H9 (cell line): Measurements from ENCODE around the gene ME3. TPM values are rescaled to one million over a fixed set of nuclear protein-coding genes. Genes with fewer than 3 reads are reported as not detected.
A peak's percentile ranks its signal among the peaks of the same experiment; 100 is the strongest.

Experiments
- DNase-seq: peaks from one replicate; pipeline ENCODE4 v3.0.0-alpha.2; 2017
- H2AFZ ChIP-seq: one replicate; pipeline ENCODE4 v1.6.1; 2013; ENCODE audit warnings: mild to moderate bottlenecking, low read length, control low read depth, moderate library complexity
- H2AK5ac ChIP-seq: 2 replicates; pipeline ENCODE4 v1.6.1; 2013; ENCODE audit warnings: low read length, control low read depth, mixed read lengths; ENCODE audit not compliant: insufficient read length
- H2BK120ac ChIP-seq: one replicate; pipeline ENCODE4 v1.6.1; 2013; ENCODE audit warnings: low read depth, mild to moderate bottlenecking, low read length, control low read depth, inconsistent platforms; ENCODE audit not compliant: poor library complexity, severe bottlenecking
- H2BK12ac ChIP-seq: 2 replicates; pipeline ENCODE4 v1.6.1; 2013; ENCODE audit warnings: low read length, control low read depth, mixed read lengths, low read depth; ENCODE audit not compliant: insufficient read length
- H2BK15ac ChIP-seq: 2 replicates; pipeline ENCODE4 v1.6.1; 2013; ENCODE audit warnings: low read depth, low read length, control low read depth
- H2BK20ac ChIP-seq: one replicate; pipeline ENCODE4 v1.6.1; 2013; ENCODE audit warnings: low read depth, mild to moderate bottlenecking, low read length, control low read depth, inconsistent platforms; ENCODE audit not compliant: poor library complexity, severe bottlenecking
- H2BK5ac ChIP-seq: 2 replicates; pipeline ENCODE4 v1.6.1; 2013; ENCODE audit warnings: low read length, control low read depth, mixed read lengths; ENCODE audit not compliant: insufficient read length
- H3K14ac ChIP-seq: 2 replicates; pipeline ENCODE4 v1.6.1; 2013; ENCODE audit warnings: low read length, control low read depth; ENCODE audit not compliant: insufficient read depth
- H3K18ac ChIP-seq: 2 replicates; pipeline ENCODE4 v1.6.1; 2013; ENCODE audit warnings: low read depth, mild to moderate bottlenecking, mixed read lengths, low read length, control low read depth; ENCODE audit not compliant: insufficient read length
- H3K23ac ChIP-seq: 2 replicates; pipeline ENCODE4 v1.6.1; 2013; ENCODE audit warnings: low read length, control low read depth, mixed read lengths, low read depth; ENCODE audit not compliant: insufficient read length
- H3K23me2 ChIP-seq: 2 replicates; pipeline ENCODE4 v1.6.1; 2013; ENCODE audit warnings: low read depth, mild to moderate bottlenecking, mixed read lengths, low read length, control low read depth; ENCODE audit not compliant: insufficient read length, poor library complexity, severe bottlenecking
- H3K27ac ChIP-seq: 2 replicates; pipeline ENCODE4 v1.5.1; 2013; ENCODE audit warnings: low read length, control low read depth, mixed read lengths, low read depth; ENCODE audit not compliant: insufficient read length
- H3K27me3 ChIP-seq: 2 replicates; pipeline ENCODE4 v1.6.1; 2013; ENCODE audit warnings: low read length, control low read depth, inconsistent platforms; ENCODE audit not compliant: insufficient read depth
- H3K4ac ChIP-seq: 2 replicates; pipeline ENCODE4 v1.6.1; 2013; ENCODE audit warnings: low read depth, mild to moderate bottlenecking, control low read depth, inconsistent platforms, low read length, moderate library complexity
- H3K4me1 ChIP-seq: 2 replicates; pipeline ENCODE4 v1.6.1; 2013; ENCODE audit warnings: low read length, control low read depth, inconsistent platforms; ENCODE audit not compliant: insufficient read depth
- H3K4me2 ChIP-seq: 2 replicates; pipeline ENCODE4 v1.6.1; 2013; ENCODE audit warnings: low read length, control low read depth, mixed read lengths; ENCODE audit not compliant: insufficient read length, insufficient read depth
- H3K56ac ChIP-seq: 2 replicates; pipeline ENCODE4 v1.6.1; 2013; ENCODE audit warnings: low read depth, mild to moderate bottlenecking, mixed read lengths, low read length, control low read depth; ENCODE audit not compliant: insufficient read length
- H3K79me1 ChIP-seq: 2 replicates; pipeline ENCODE4 v1.6.1; 2013; ENCODE audit warnings: low read depth, mild to moderate bottlenecking, moderate library complexity, low read length, control low read depth, inconsistent platforms; ENCODE audit not compliant: insufficient read depth, poor library complexity, severe bottlenecking
- H3K79me2 ChIP-seq: 2 replicates; pipeline ENCODE4 v1.6.1; 2013; ENCODE audit warnings: low read length, control low read depth, inconsistent platforms; ENCODE audit not compliant: insufficient read depth
- H3K9ac ChIP-seq: 2 replicates; pipeline ENCODE4 v1.6.1; 2013; ENCODE audit warnings: low read length, control low read depth, mixed read lengths; ENCODE audit not compliant: insufficient read length; ENCODE audit errors: extremely low read depth
- H3K9me3 ChIP-seq: one replicate; pipeline ENCODE4 v1.6.1; 2013; ENCODE audit warnings: low read depth, low read length, inconsistent platforms; ENCODE audit not compliant: control insufficient read depth
- H3T11ph ChIP-seq: one replicate; pipeline ENCODE4 v1.6.1; 2013; ENCODE audit warnings: mild to moderate bottlenecking, low read length, control low read depth, inconsistent platforms
- H4K20me1 ChIP-seq: one replicate; pipeline ENCODE4 v1.6.1; 2013; ENCODE audit not compliant: control insufficient read depth, insufficient read length, insufficient read depth
- H4K5ac ChIP-seq: 2 replicates; pipeline ENCODE4 v1.6.1; 2013; ENCODE audit warnings: low read depth, mild to moderate bottlenecking, mixed read lengths, low read length, control low read depth; ENCODE audit not compliant: insufficient read length
- H4K8ac ChIP-seq: replicated peaks from 2 replicates; pipeline ENCODE4 v1.6.1; 2013; ENCODE audit warnings: low read length, control low read depth, mixed read lengths, low read depth; ENCODE audit not compliant: insufficient read length
- H4K91ac ChIP-seq: 2 replicates; pipeline ENCODE4 v1.6.1; 2013; ENCODE audit warnings: low read depth, mild to moderate bottlenecking, moderate library complexity, mixed read lengths, low read length, control low read depth; ENCODE audit not compliant: insufficient read length
- H3K27ac Mint-ChIP-seq, 3 experiments: 2 replicates in 2 of 3; 3 replicates in 1 of 3; pipeline ENCODE4 v1.8.0; 2020 to 2021; ENCODE audit warnings: mixed read lengths in 3 of 3, mild to moderate bottlenecking in 1 of 3, moderate library complexity in 1 of 3
- H3K27me3 Mint-ChIP-seq: 2 replicates; pipeline ENCODE4 v1.8.0; 2021; ENCODE audit warnings: low read depth, mild to moderate bottlenecking, moderate library complexity, mixed read lengths
- H3K36me3 Mint-ChIP-seq, 3 experiments: 2 replicates in 2 of 3; 3 replicates in 1 of 3; pipeline ENCODE4 v1.8.0; 2020 to 2021; ENCODE audit warnings: low read depth in 3 of 3, mixed read lengths in 3 of 3; ENCODE audit not compliant: insufficient read depth in 1 of 3
- H3K4me1 Mint-ChIP-seq, 2 experiments: 2 replicates each; pipeline ENCODE4 v1.8.0; 2020; ENCODE audit warnings: mixed read lengths in 2 of 2
- H3K4me3 Mint-ChIP-seq, 2 experiments: 2 replicates in 1 of 2; 3 replicates in 1 of 2; pipeline ENCODE4 v1.8.0; 2020 to 2021; ENCODE audit warnings: mild to moderate bottlenecking in 2 of 2, mixed read lengths in 2 of 2, moderate library complexity in 1 of 2
- H3K9me3 Mint-ChIP-seq, 2 experiments: 2 replicates in 1 of 2; 3 replicates in 1 of 2; pipeline ENCODE4 v1.8.0; 2020; ENCODE audit warnings: mild to moderate bottlenecking in 2 of 2, mixed read lengths in 2 of 2, moderate library complexity in 1 of 2
- WGBS: extraction: QIAGEN DNeasy Blood & Tissue Kit; methylation state at CpG from one replicate; pipeline ENCODE4 v1.1.7; 2013; ENCODE audit warnings: missing lambda C conversion rate, low lambda C conversion rate, mixed read lengths; ENCODE audit not compliant: insufficient read length; ENCODE audit errors: extremely low coverage; 5-methylcytosine and 5-hydroxymethylcytosine counted together
- total RNA-seq: library from RNA; stranded (reverse); gene quantifications from 2 replicates; pipeline ENCODE4 v1.2.1, GENCODE V29; 2021
- TF ChIP-seq, protein P1 (sequence below): fragments of 200-600 bp; sonication (generic); conservative IDR thresholded peaks from 3 replicates; pipeline ENCODE4 v1.8.0; 2021; ENCODE audit warnings: antibody characterized with exemption, mild to moderate bottlenecking

ME3 gene
- total RNA-seq, 1 experiment from 2014 or later = 2.8 TPM

DNA sequence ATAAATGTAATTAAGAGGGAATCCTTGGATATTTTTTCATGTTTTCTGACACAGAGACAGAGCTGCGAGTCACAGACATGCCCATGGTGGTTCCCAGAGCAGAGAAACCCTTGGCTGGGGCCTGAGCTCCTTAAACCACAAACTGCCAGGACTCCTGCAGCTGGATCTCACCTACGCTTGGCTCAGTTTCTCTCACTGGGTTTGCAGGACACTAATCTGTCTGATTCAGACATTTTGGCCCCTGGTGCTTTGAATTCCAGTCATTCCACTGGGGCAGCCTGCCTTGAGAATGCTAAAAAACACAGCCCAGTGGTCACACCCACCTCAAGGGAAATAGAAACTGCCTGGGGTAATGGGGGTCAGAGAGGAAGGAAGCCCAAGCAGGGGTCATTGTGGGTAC, 175.1 kb downstream of the ME3 start:
- DNase-seq = no peak
- H2BK120ac ChIP-seq = no peak overlapping the region
- no peaks in the 10 kb centered on the region for H3K79me1 ChIP-seq
- peak overlapping the region in 1 of 3 experiments; percentile 27; a peak in 2 of 7 replicates for H3K27ac Mint-ChIP-seq
- H2BK5ac ChIP-seq = no peak overlapping the region
- H3K4me3 Mint-ChIP-seq = no peak overlapping the region
- H2BK12ac ChIP-seq = no peak overlapping the region
- no peaks in the 10 kb centered on the region; the same call in 1 of the 2 replicates for H3K27me3 Mint-ChIP-seq
- H3K23me2 ChIP-seq = no peaks in the 10 kb centered on the region
- no peaks in the 10 kb centered on the region for H3K9me3 Mint-ChIP-seq
- H3K14ac ChIP-seq = no peak overlapping the region
- no peak overlapping the region for H2BK20ac ChIP-seq
- H4K8ac ChIP-seq = no peak overlapping the region
- no peak overlapping the region for H2AK5ac ChIP-seq
- no peak overlapping the region for H2AFZ ChIP-seq
- no peaks in the 10 kb centered on the region for H3K4me1 ChIP-seq
- no peaks in the 10 kb centered on the region for H3K9me3 ChIP-seq
- H3K9ac ChIP-seq = no peak overlapping the region
- peaks cover 18 to 20% of the 10 kb centered on the region in 2 experiments for H3K4me1 Mint-ChIP-seq
- no peak overlapping the region for H3K27ac ChIP-seq
- no peaks in the 10 kb centered on the region for H3K36me3 Mint-ChIP-seq
- H2BK15ac ChIP-seq = no peak overlapping the region
- no peak overlapping the region for H3K4ac ChIP-seq
- no peak overlapping the region for H3T11ph ChIP-seq
- WGBS = no CpG with 5 or more reads among the region's 2 CpGs
- H4K5ac ChIP-seq = no peak overlapping the region
- H4K91ac ChIP-seq = no peak overlapping the region
- H3K79me2 ChIP-seq = no peaks in the 10 kb centered on the region
- H3K56ac ChIP-seq = no peak overlapping the region
- no peak overlapping the region for H3K23ac ChIP-seq
- TF ChIP-seq, protein P1, sequence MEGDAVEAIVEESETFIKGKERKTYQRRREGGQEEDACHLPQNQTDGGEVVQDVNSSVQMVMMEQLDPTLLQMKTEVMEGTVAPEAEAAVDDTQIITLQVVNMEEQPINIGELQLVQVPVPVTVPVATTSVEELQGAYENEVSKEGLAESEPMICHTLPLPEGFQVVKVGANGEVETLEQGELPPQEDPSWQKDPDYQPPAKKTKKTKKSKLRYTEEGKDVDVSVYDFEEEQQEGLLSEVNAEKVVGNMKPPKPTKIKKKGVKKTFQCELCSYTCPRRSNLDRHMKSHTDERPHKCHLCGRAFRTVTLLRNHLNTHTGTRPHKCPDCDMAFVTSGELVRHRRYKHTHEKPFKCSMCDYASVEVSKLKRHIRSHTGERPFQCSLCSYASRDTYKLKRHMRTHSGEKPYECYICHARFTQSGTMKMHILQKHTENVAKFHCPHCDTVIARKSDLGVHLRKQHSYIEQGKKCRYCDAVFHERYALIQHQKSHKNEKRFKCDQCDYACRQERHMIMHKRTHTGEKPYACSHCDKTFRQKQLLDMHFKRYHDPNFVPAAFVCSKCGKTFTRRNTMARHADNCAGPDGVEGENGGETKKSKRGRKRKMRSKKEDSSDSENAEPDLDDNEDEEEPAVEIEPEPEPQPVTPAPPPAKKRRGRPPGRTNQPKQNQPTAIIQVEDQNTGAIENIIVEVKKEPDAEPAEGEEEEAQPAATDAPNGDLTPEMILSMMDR = no peak
- no peak overlapping the region for H3K4me2 ChIP-seq
- no peaks in the 10 kb centered on the region for H3K27me3 ChIP-seq
- H4K20me1 ChIP-seq = no peaks in the 10 kb centered on the region
- no peak overlapping the region for H3K18ac ChIP-seq
